OCI-LY1 (cell line): Measurements from ENCODE around the gene ZNF385C.

Source experiments
- CTCF ChIP-seq: fragments of 200-600 bp; sonication (generic), shearing (Covaris generic); IDR thresholded peaks from 2 replicates; pipeline ENCODE4 v1.5.1; 2017; ENCODE audit warnings: mild to moderate bottlenecking, antibody characterized with exemption, low read length, moderate library complexity, mixed read lengths
- EZH2 ChIP-seq: fragments of 200-600 bp; sonication (generic), shearing (Covaris generic); IDR thresholded peaks from 2 replicates; pipeline ENCODE4 v1.8.0; 2017; ENCODE audit warnings: borderline replicate concordance, mixed run types, mild to moderate bottlenecking, antibody characterized with exemption, low read length, moderate library complexity, mixed read lengths

- TF ChIP-seq CTCF = no peak
- TF ChIP-seq EZH2 = no peak
These were observed 19.8 kb upstream of the ZNF385C start for GRCh38 chr17:42118126-42118510.
